Hepatocyte (in vitro differentiated cells): ENCODE data around the gene DOHH. TPM values are rescaled to one million over a fixed set of nuclear protein-coding genes. Genes with fewer than 3 reads are reported as not detected.
A peak's percentile ranks its signal among the peaks of the same experiment; 100 is the strongest.

Experiments used
- DNase-seq: peaks from one replicate; pipeline ENCODE4 v3.0.0-alpha.2; 2016; ENCODE audit warnings: low spot score
- H2AFZ ChIP-seq: fragments of 200-600 bp; sonication (generic); 2 replicates; pipeline ENCODE4 v1.6.0; 2016; ENCODE audit warnings: antibody characterized with exemption, mild to moderate bottlenecking
- H3K27ac ChIP-seq: fragments of 200-600 bp; sonication (generic); 2 replicates; pipeline ENCODE4 v1.5.1; 2016; ENCODE audit warnings: mild to moderate bottlenecking
- H3K27me3 ChIP-seq: fragments of 200-600 bp; sonication (generic); 2 replicates; pipeline ENCODE4 v1.6.1; 2016
- H3K36me3 ChIP-seq: fragments of 200-600 bp; sonication (generic); replicated peaks from 2 replicates; pipeline ENCODE4 v1.5.1; 2016; ENCODE audit warnings: low read depth; ENCODE audit not compliant: insufficient read depth
- H3K4me1 ChIP-seq: fragments of 200-600 bp; sonication (generic); 2 replicates; pipeline ENCODE4 v1.5.1; 2016; ENCODE audit warnings: mild to moderate bottlenecking, moderate library complexity; ENCODE audit not compliant: insufficient read depth
- H3K4me2 ChIP-seq: fragments of 200-600 bp; sonication (generic); 2 replicates; pipeline ENCODE4 v1.6.0; 2016
- H3K4me3 ChIP-seq: fragments of 200-600 bp; sonication (generic); 2 replicates; pipeline ENCODE4 v1.5.1; 2016; ENCODE audit warnings: mild to moderate bottlenecking
- H3K79me2 ChIP-seq: fragments of 200-600 bp; sonication (generic); 2 replicates; pipeline ENCODE4 v1.6.0; 2017; ENCODE audit warnings: mild to moderate bottlenecking
- H3K9me2 ChIP-seq: fragments of 200-600 bp; sonication (generic); replicated peaks from 2 replicates; pipeline ENCODE4 v1.6.0; 2017; ENCODE audit warnings: mild to moderate bottlenecking; ENCODE audit not compliant: insufficient read depth
- H3K9me3 ChIP-seq: fragments of 200-600 bp; sonication (generic); 2 replicates; pipeline ENCODE4 v1.5.1; 2016; ENCODE audit warnings: low read depth, mild to moderate bottlenecking
- H4K20me1 ChIP-seq: fragments of 200-600 bp; sonication (generic); 2 replicates; pipeline ENCODE4 v1.6.0; 2016; ENCODE audit warnings: mild to moderate bottlenecking; ENCODE audit not compliant: insufficient read depth, poor library complexity, severe bottlenecking
- EZH2 ChIP-seq: fragments of 200-600 bp; sonication (generic); IDR thresholded peaks from 2 replicates; pipeline ENCODE4 v1.6.1; 2016; ENCODE audit warnings: antibody characterized with exemption, mild to moderate bottlenecking, borderline replicate concordance
- EZH2phosphoT487 ChIP-seq: fragments of 200-600 bp; sonication (generic); IDR thresholded peaks from one replicate; pipeline ENCODE4 v1.6.1; 2018; ENCODE audit warnings: antibody characterized with exemption, mild to moderate bottlenecking, low read depth, moderate library complexity; ENCODE audit not compliant: unreplicated experiment, severe bottlenecking
- WGBS: methylation state at CpG from one replicate; pipeline ENCODE4 v1.1.6; 2016; ENCODE audit warnings: low lambda C conversion rate; ENCODE audit errors: missing lambda C conversion rate; 5-methylcytosine and 5-hydroxymethylcytosine counted together
- polyA plus RNA-seq: library from polyadenylated mRNA; unstranded; fragments of >200 nt; fragmentation: Nextera tagmentation; extraction: Ambion mirVana; gene quantifications from 2 replicates; pipeline ENCODE4 v1.2.1, GENCODE V29; 2016
- total RNA-seq: library from RNA; depleted of rRNA; stranded (reverse); fragments of >200 nt; gene quantifications from 2 replicates; pipeline ENCODE4 v1.2.3, GENCODE V29; 2014
- TF ChIP-seq, protein P1 (sequence below): fragments of 200-600 bp; sonication (generic); IDR thresholded peaks from 2 replicates; pipeline ENCODE4 v1.5.1; 2016; ENCODE audit warnings: antibody characterized with exemption, mild to moderate bottlenecking; ENCODE audit not compliant: poor library complexity

DOHH gene
- total and polyA plus RNA-seq, 2 experiments from 2014 or later, result 14.9 to 17.6 TPM

- peak; percentile 84 for DNase-seq
- Histone ChIP-seq H3K27ac (peak overlapping the region; percentile 76), H3K79me2 (no peaks in the 10 kb centered on the region), H3K9me3 (no peaks in the 10 kb centered on the region), H3K27me3 (no peaks in the 10 kb centered on the region), H3K9me2 (no peaks in the 10 kb centered on the region), H3K36me3 (no peaks in the 10 kb centered on the region), H3K4me1 (no peaks in the 10 kb centered on the region), H4K20me1 (no peaks in the 10 kb centered on the region), H3K4me2 (no peak overlapping the region), H2AFZ (no peak overlapping the region), H3K4me3 (no peak overlapping the region)
- no peak for TF ChIP-seq EZH2phosphoT487
- TF ChIP-seq EZH2, result no peak
- TF ChIP-seq, protein P1, sequence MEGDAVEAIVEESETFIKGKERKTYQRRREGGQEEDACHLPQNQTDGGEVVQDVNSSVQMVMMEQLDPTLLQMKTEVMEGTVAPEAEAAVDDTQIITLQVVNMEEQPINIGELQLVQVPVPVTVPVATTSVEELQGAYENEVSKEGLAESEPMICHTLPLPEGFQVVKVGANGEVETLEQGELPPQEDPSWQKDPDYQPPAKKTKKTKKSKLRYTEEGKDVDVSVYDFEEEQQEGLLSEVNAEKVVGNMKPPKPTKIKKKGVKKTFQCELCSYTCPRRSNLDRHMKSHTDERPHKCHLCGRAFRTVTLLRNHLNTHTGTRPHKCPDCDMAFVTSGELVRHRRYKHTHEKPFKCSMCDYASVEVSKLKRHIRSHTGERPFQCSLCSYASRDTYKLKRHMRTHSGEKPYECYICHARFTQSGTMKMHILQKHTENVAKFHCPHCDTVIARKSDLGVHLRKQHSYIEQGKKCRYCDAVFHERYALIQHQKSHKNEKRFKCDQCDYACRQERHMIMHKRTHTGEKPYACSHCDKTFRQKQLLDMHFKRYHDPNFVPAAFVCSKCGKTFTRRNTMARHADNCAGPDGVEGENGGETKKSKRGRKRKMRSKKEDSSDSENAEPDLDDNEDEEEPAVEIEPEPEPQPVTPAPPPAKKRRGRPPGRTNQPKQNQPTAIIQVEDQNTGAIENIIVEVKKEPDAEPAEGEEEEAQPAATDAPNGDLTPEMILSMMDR, result no peak
- 59% methylated on average over 38 of the region's 38 CpGs for WGBS
These were observed 19.0 kb downstream of the DOHH start for GRCh38 chr19:3481241-3482090.

- H3K27me3 ChIP-seq, result no peaks in the 10 kb centered on the region
- no peaks in the 10 kb centered on the region for H3K9me3 ChIP-seq
- no peaks in the 10 kb centered on the region for H3K4me1 ChIP-seq
- H3K4me3 ChIP-seq, result no peak within 1 kb of the TSS
- H2AFZ ChIP-seq, result no peak within 1 kb of the TSS
- H3K4me2 ChIP-seq, result peak within 1 kb of the TSS; percentile 57
- WGBS, result 81% methylated on average over 19 of the region's 27 CpGs
- no peaks in the 10 kb centered on the region for H4K20me1 ChIP-seq
- no peaks in the 10 kb centered on the region for H3K36me3 ChIP-seq
- peak; percentile 68 for DNase-seq
- peak within 1 kb of the TSS; percentile 54 for H3K27ac ChIP-seq
- no peak for TF ChIP-seq EZH2phosphoT487
- H3K79me2 ChIP-seq, result no peaks in the 10 kb centered on the region
- H3K9me2 ChIP-seq, result no peaks in the 10 kb centered on the region
These were observed 19.9 kb downstream of the DOHH start, which contains the start of gene SMIM24 for GRCh38 chr19:3480383-3481091. TSS of gene SMIM24 (minus strand) at chr19:3480525. CDS start at chr19:3480463, 62 bp downstream.

DNA sequence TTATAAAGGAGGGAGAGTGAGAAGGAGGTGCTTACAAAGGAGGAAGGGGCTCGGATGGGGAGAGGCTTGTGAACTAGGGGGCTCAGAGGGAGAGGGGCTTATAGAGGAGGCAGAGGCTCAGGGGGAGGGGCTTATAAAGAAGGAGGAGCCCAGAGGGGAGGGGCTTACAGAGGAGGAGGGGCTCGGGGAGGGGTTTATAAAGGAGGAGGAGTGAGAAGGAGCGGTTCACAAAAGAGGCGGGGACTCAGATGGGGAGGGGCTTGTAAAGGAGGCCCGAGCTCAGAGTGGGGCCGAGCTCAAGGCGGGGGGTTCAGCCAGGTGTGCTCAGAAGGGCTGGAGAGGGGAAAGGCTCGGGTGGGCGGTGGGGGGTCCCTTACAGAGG, 20.6 kb downstream of the DOHH start:
- no CpG with 5 or more reads among the region's 9 CpGs for WGBS
- Histone ChIP-seq H3K9me3 (no peaks in the 10 kb centered on the region), H3K79me2 (no peaks in the 10 kb centered on the region), H3K27ac (peak overlapping the region; percentile 48), H3K4me1 (peaks cover under 1% of the 10 kb centered on the region), H3K9me2 (no peaks in the 10 kb centered on the region), H3K4me3 (no peak overlapping the region), H3K4me2 (peak overlapping the region; percentile 57), H3K27me3 (no peaks in the 10 kb centered on the region), H2AFZ (no peak overlapping the region), H3K36me3 (no peaks in the 10 kb centered on the region), H4K20me1 (no peaks in the 10 kb centered on the region)
- peak; percentile 54 for DNase-seq
- no peak for TF ChIP-seq EZH2
- TF ChIP-seq EZH2phosphoT487, result no peak
- TF ChIP-seq, protein P1, result no peak

GRCh38 chr19:3479177-3479833, 21.2 kb downstream of the DOHH start:
- H3K27ac ChIP-seq, result no peak overlapping the region
- H3K79me2 ChIP-seq, result no peaks in the 10 kb centered on the region

More at GRCh38 chr19:3479177-3479833, 21.2 kb downstream of the DOHH start:
- no peaks in the 10 kb centered on the region for H4K20me1 ChIP-seq
- no peaks in the 10 kb centered on the region for H3K9me2 ChIP-seq
- no peaks in the 10 kb centered on the region for H3K36me3 ChIP-seq
- peak overlapping the region; percentile 41 for H3K4me2 ChIP-seq
- WGBS, result 84% methylated on average over 2 of the region's 7 CpGs
- no peaks in the 10 kb centered on the region for H3K9me3 ChIP-seq
- TF ChIP-seq, protein P1, result no peak
- TF ChIP-seq EZH2phosphoT487, result no peak
- no peak for TF ChIP-seq EZH2
- H3K4me3 ChIP-seq, result no peak overlapping the region
- no peak overlapping the region for H2AFZ ChIP-seq
- DNase-seq, result peak; percentile 62
- peaks cover 6% of the 10 kb centered on the region for H3K4me1 ChIP-seq
- H3K27me3 ChIP-seq, result no peaks in the 10 kb centered on the region
